PC-3 (cell line): ENCODE results near the gene ENPP1. TPM values are rescaled to one million over a fixed set of nuclear protein-coding genes. Genes with fewer than 3 reads are reported as not detected.

Experiments
- ATAC-seq: fragments of 200-7000 bp; cut with Tn5 transposase; 2 replicates; pipeline ENCODE4 v1.9.1; 2020; ENCODE audit warnings: mild to moderate bottlenecking, moderate library complexity
- BruUV-seq: library from RNA; stranded (reverse); fragments of 400-500 nt; replicated peaks from 2 replicates; lab custom pipeline; 2021; lab: Mats Ljungman, UMichigan
- CTCF ChIA-PET: fragments of 300-600 bp; sonication (Branson Sonifier 250); formaldehyde crosslinking; loops from one replicate; lab custom pipeline; 2022; ENCODE audit warnings: antibody characterized with exemption; lab: Charles Lee
- POLR2A ChIA-PET: fragments of 300-600 bp; sonication (Branson Sonifier 250); formaldehyde crosslinking; loops from one replicate; lab custom pipeline; 2022; ENCODE audit warnings: antibody characterized with exemption; ENCODE audit not compliant: unreplicated experiment; lab: Charles Lee
- DNase-seq: peaks from one replicate; pipeline ENCODE4 v3.0.0-alpha.2; 2015
- H2AFZ ChIP-seq: fragments of 300-600 bp; sonication (generic); 2 replicates; pipeline ENCODE4 v1.6.0; 2016; ENCODE audit warnings: antibody characterized with exemption, low read length
- H3F3A ChIP-seq: fragments of 300-600 bp; sonication (generic); one replicate; pipeline ENCODE4 v1.6.0; 2017; ENCODE audit warnings: antibody characterized with exemption, low read length, control low read depth, mild to moderate bottlenecking; ENCODE audit not compliant: unreplicated experiment
- H3K27ac ChIP-seq: fragments of 300-600 bp; sonication (generic); 2 replicates; pipeline ENCODE4 v1.5.1; 2016; ENCODE audit warnings: mild to moderate bottlenecking, low read length
- H3K27me3 ChIP-seq: fragments of 300-600 bp; sonication (generic); 2 replicates; pipeline ENCODE4 v1.6.1; 2016; ENCODE audit warnings: low read length, mixed read lengths
- H3K36me3 ChIP-seq: fragments of 300-600 bp; sonication (generic); 2 replicates; pipeline ENCODE4 v1.6.1; 2016; ENCODE audit warnings: low read depth, mixed run types, low read length, mixed read lengths
- H3K4me1 ChIP-seq: fragments of 300-600 bp; sonication (generic); 2 replicates; pipeline ENCODE4 v1.5.1; 2016; ENCODE audit warnings: low read length; ENCODE audit not compliant: insufficient read depth
- H3K4me2 ChIP-seq: fragments of 300-600 bp; sonication (generic); 2 replicates; pipeline ENCODE4 v1.6.0; 2016; ENCODE audit warnings: low read length
- H3K4me3 ChIP-seq: fragments of 300-600 bp; sonication (generic); 2 replicates; pipeline ENCODE4 v1.5.1; 2016; ENCODE audit warnings: mild to moderate bottlenecking, low read length, mixed read lengths
- H3K79me2 ChIP-seq: fragments of 300-600 bp; sonication (generic); 2 replicates; pipeline ENCODE4 v1.6.1; 2017; ENCODE audit warnings: low read length, mixed read lengths
- H3K9ac ChIP-seq: fragments of 300-600 bp; sonication (generic); 2 replicates; pipeline ENCODE4 v1.6.0; 2016; ENCODE audit warnings: mild to moderate bottlenecking, low read length
- H3K9me2 ChIP-seq: fragments of 300-600 bp; sonication (generic); replicated peaks from 2 replicates; pipeline ENCODE4 v1.6.1; 2016; ENCODE audit warnings: mixed run types, low read length, mixed read lengths
- H3K9me3 ChIP-seq: fragments of 300-600 bp; sonication (generic); 2 replicates; pipeline ENCODE4 v1.6.1; 2016; ENCODE audit warnings: low read length, mixed read lengths
- H4K20me1 ChIP-seq: fragments of 300-600 bp; sonication (generic); 2 replicates; pipeline ENCODE4 v1.6.1; 2016; ENCODE audit warnings: low read length, mixed read lengths
- CTCF ChIP-seq: fragments of 300-600 bp; sonication (generic); conservative IDR thresholded peaks from 2 replicates; pipeline ENCODE4 v1.5.1; 2017; ENCODE audit warnings: antibody characterized with exemption, low read depth, mild to moderate bottlenecking, low read length
- EZH2 ChIP-seq: fragments of 300-600 bp; sonication (generic); IDR thresholded peaks from one replicate; pipeline ENCODE4 v1.6.1; 2017; ENCODE audit warnings: antibody characterized with exemption, mild to moderate bottlenecking, low read length; ENCODE audit not compliant: unreplicated experiment
- EZH2phosphoT487 ChIP-seq: fragments of 300-600 bp; sonication (generic); IDR thresholded peaks from 2 replicates; pipeline ENCODE4 v1.6.1; 2018; ENCODE audit warnings: mild to moderate bottlenecking, antibody characterized with exemption, low read length, borderline replicate concordance
- intact Hi-C: fragments of 100-400 bp; cut with micrococcal nuclease; formaldehyde crosslinking; loops from 2 replicates; pipeline ENCODE4 v1.9.0; 2023
- total RNA-seq: library from RNA; depleted of rRNA; stranded (reverse); fragments of >200 nt; gene quantifications from 2 replicates; pipeline ENCODE4 v1.2.3, GENCODE V29; 2014

The ENPP1 gene
- total RNA-seq, 1 experiment from 2014 or later = 5.1 TPM

- ChIA-PET CTCF (interaction anchor here (0.6 kb wide), 1 partner anchor 87 kb away, joined by 3 read pairs; no protein-coding TSS in a partner anchor), POLR2A (interaction anchor here (0.6 kb wide), 1 partner anchor 321 kb away, joined by 4 read pairs; no protein-coding TSS in a partner anchor)
- Histone ChIP-seq H2AFZ (no peak overlapping the region), H3K4me3 (no peak overlapping the region), H3K4me1 (peaks cover 7% of the 10 kb centered on the region), H3K9ac (no peak overlapping the region), H3K9me3 (no peaks in the 10 kb centered on the region), H3K36me3 (no peaks in the 10 kb centered on the region), H3K9me2 (no peaks in the 10 kb centered on the region), H3F3A (no peaks in the 10 kb centered on the region), H3K27me3 (no peaks in the 10 kb centered on the region), H3K27ac (no peak overlapping the region), H3K4me2 (peak overlapping the region; percentile 64), H4K20me1 (no peaks in the 10 kb centered on the region), H3K79me2 (no peaks in the 10 kb centered on the region)
- ATAC-seq (peak; percentile 90), DNase-seq (peak; percentile 56)
- intact Hi-C loops = no loop called here
- no TSS peak for BruUV-seq
- TF ChIP-seq CTCF (no peak), EZH2phosphoT487 (no peak), EZH2 (no peak)
Observed at GRCh38 chr6:131825946-131826345, 18.1 kb downstream of the ENPP1 start.

GRCh38 chr6:131828080-131828479 is 20.3 kb downstream of the ENPP1 start:
- H3K9me2 ChIP-seq = no peaks in the 10 kb centered on the region
- no peaks in the 10 kb centered on the region for H3F3A ChIP-seq
- H3K27ac ChIP-seq = no peak overlapping the region
- no peak overlapping the region for H2AFZ ChIP-seq
- no peak for TF ChIP-seq EZH2
- TF ChIP-seq CTCF = no peak
- TF ChIP-seq EZH2phosphoT487 = no peak
- peaks cover 10% of the 10 kb centered on the region for H3K4me1 ChIP-seq
- H3K4me2 ChIP-seq = no peak overlapping the region
- H3K9me3 ChIP-seq = no peaks in the 10 kb centered on the region
- H4K20me1 ChIP-seq = no peaks in the 10 kb centered on the region
- CTCF ChIA-PET = no interaction called here
- intact Hi-C loops = no loop called here
- no peak overlapping the region for H3K9ac ChIP-seq
- no peak for ATAC-seq
- no peak overlapping the region for H3K4me3 ChIP-seq
- no peaks in the 10 kb centered on the region for H3K79me2 ChIP-seq
- DNase-seq = no peak
- POLR2A ChIA-PET = no interaction called here
- H3K36me3 ChIP-seq = no peaks in the 10 kb centered on the region
- H3K27me3 ChIP-seq = no peaks in the 10 kb centered on the region
- no TSS peak for BruUV-seq

GRCh38 chr6:131828951-131829350 is 21.1 kb downstream of the ENPP1 start:
- H3K4me3 ChIP-seq = no peak overlapping the region
- no TSS peak for BruUV-seq
- no peak overlapping the region for H2AFZ ChIP-seq
- H3K4me1 ChIP-seq = peaks cover 10% of the 10 kb centered on the region
- TF ChIP-seq CTCF (no peak), EZH2 (no peak), EZH2phosphoT487 (no peak)
- no peaks in the 10 kb centered on the region for H3F3A ChIP-seq
- CTCF ChIA-PET = no interaction called here
- no peaks in the 10 kb centered on the region for H3K79me2 ChIP-seq
- H3K4me2 ChIP-seq = no peak overlapping the region
- H3K36me3 ChIP-seq = no peaks in the 10 kb centered on the region
- no peaks in the 10 kb centered on the region for H3K9me2 ChIP-seq
- H3K9me3 ChIP-seq = no peaks in the 10 kb centered on the region
- no peaks in the 10 kb centered on the region for H4K20me1 ChIP-seq
- DNase-seq = no peak
- no peaks in the 10 kb centered on the region for H3K27me3 ChIP-seq
- POLR2A ChIA-PET = no interaction called here
- ATAC-seq = no peak
- intact Hi-C loops = no loop called here
- H3K9ac ChIP-seq = no peak overlapping the region
- no peak overlapping the region for H3K27ac ChIP-seq
